Renal cortex interstitium (tissue), 11 donors: Measurements from ENCODE around the gene TXLNA. TPM values are rescaled to one million over a fixed set of nuclear protein-coding genes. Genes with fewer than 3 reads are reported as not detected.

Experiments used
- DNase-seq, 11 donors: peaks; one replicate each; pipeline ENCODE4 v3.0.0-alpha.2; 2013; ENCODE audit warnings: low read depth in 9 of 11, low spot score in 4 of 11; ENCODE audit errors: extremely low read depth in 1 of 11
- polyA plus RNA-seq, 3 donors: library from polyadenylated mRNA; unstranded; fragments of 120-200 nt; gene quantifications; one replicate each; pipeline ENCODE4 v1.2.1, GENCODE V29; 2013; ENCODE audit not compliant: insufficient read length in 3 of 3

TXLNA gene
- polyA plus RNA-seq, 3 donors, result 44.4 to 50.6 (median 45.5) TPM

DNA sequence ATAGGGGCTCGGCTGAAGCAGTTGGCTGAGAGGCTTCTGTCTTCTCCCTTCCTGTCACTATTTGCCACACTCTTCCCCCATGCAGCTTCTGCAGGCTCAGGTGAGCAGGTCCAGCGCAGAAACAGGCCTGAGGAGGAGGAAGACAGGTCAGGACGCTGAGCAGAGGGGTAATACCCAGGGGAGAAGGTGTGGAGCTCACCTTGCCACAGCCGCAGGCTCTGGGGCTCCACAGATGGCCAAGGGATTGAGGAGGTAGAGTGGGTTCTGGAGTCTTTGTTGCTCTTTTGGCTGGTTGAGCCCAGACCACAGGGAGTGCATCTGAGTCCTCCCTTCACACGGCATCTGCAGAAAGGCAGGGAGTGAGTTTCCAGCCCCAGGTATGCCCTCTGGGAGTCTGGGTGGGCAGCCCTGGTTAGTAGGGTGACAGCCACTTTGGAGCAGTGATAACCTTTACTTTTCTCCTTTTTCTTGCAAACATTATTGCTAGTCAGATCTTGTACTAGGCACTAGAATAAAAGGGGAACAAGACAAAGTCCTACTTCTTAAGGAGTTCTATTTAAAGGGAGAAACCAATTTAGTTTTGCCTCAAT is 52.5 kb downstream of the TXLNA start:
- DNase-seq, result no peak

DNA sequence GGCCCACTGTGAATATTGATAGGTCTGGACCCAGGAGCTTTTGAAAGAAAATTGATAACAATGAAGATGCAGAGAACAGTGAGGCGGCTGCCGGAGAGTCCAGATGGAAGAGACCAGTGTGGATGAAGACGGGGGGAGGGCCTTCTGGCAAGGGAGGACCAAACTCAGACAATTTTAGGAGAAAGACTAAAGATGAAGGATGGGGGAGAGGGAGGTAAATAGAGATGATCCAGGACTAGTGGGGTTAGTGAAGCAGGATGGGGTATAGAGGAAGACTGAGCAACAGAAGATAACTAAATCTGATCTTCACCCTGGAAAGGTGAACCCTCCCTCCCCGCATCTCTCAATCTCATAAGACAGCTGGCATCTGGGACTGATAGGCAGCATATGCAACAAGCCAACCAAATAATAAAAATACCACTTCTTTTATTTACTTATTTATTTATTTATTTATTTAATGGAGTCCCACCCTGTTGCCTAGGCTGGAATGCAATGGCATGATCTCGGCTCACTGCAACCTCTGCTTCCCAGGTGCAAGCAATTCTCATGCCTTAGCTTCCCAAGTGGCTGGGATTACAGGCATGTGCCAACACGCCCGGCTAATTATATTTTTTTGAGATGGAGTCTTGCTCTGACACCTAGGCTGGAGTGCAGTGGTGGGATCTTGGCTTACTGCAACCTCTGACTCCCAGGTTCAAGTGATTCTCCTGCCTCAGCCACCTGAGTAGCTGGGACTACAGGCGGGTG is 53.3 kb downstream of the TXLNA start:
- no peak for DNase-seq

DNA sequence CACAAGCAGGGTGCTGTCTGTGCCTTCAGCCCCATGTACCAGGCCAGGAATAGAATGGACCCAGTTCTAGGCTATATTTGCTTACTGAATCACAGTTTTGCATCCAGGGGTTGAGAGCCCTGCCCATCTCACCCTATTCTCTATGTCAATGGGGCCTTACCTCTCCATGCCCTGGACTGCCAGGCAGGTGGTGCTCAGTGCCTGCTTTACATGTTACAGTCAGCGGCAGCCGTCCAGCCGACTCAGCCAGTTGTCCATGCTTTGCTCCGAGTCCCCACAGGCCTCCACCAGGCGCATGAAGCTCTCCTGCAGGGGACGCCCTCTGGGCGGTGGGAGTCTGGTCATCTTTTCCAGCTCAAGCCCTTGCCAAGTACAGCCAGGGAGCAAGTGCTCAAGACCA is 55.3 kb downstream of the TXLNA start:
- no peak for DNase-seq

DNA sequence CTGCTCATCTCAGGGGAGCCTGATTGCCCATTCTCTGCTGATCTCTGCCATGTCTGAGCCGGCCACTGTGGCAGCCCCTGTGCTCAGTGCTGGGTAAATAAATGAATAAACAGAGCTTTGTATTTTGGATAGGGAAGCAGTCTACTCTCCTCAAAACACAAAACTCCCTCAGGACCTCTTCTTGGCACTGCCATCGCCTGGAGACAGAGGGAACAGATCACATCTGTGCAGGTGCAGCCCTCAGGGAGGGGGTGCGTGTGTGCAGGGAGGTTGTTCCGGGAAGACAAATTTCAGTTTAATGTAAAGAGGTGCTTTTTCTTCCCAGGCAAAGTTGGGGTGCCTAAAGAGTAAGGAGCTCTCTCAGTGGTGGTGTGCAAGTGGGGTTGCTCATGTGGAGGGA is 59.9 kb downstream of the TXLNA start:
- DNase-seq, result no peak

DNA sequence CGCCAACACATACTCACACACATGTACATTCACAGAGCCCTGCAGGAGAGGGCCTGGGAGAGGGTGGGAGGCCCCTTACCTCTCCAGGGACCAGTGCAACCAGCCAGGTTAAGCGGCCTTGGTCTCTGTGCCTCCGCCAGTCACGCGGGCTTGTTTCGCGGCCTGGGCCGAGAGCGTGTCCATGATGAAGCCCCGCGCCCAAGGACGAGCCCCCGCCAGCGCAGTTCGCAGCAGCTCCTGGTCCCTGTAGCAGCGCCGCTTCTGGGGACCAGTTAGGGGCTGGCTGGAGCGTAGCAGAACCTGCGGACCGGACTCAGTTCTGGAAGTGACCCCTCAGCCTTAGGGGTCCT is 60.3 kb downstream of the TXLNA start:
- no peak for DNase-seq

DNA sequence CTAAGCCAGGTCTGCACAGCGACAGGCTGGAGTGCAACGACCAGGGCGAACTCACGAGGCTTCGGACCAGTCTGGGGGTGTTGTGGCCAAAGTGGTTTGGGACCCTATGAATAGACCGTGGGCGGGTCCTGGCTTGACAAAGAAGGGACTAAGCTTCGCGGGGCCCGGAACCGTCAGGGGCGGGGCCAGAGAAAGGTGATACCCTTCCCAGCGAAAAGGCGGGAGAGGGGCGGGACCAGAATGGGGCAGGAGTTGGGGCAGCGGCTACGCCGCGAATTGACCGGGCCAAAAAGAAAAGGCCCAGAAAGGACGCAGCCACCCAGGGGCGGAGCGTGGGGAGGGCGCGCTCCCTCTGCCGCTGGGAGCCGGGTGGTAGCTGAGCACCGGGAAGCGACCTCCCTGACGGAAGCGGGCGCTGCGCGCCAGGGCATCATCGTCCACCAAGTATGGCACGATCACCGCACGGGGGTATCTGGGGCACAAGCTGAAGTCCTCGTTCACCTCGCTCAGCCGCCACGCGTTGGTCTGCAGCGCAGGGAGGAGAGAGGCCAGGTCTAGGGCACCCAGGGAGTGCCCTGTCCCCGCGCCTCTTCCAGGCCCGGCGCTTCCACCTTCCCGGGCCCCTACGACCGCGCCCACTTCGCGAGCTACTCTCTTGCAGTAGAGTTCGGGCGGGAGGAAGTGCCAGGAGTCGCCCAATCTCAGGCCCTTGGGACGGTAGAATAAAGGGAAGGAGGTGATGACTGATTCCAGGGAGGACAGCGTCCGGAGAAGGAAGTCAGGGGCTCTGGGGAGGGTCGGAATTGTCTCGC is 60.9 kb downstream of the TXLNA start:
- DNase-seq, result peak in 5 of 11 donors; percentile 58 to 72 (median 71)

DNA sequence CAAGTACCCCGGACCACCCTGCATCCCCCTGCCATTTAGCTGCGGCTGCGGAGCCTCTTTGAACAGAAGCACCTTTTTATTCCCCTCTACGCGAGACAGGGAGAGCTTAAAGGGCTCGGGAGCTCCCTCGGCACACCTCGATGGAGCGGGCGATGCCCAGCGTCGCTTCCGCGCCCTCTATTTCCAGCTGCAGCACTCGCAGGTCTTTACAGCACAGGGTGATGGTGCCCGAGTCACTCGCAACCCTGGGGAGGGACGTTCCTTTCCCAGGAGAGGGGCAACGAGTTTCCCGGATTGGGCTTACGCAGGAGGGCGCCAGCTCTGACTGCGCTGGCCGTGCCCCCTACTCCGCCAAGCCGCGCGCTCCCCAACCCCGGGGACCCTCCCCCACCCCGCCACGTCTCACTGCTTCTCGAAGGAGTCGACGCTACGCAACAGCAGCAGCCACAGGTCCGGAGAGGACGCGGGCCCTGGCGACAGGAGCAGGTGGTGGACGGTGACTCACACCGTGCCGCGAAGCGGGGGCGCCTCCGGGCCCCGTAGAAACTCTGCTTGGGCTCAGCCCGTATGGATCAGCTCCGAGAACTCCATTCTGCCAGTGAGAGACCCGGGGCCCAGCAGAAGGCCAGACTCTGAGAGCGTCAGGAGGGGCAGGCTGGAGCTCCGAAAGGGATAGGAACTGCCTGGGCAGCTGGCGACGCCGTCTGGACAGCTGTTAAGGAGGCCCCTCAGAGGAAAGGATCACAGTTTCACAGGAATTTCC is 61.7 kb downstream of the TXLNA start:
- DNase-seq, result peak in 6 of 11 donors; percentile 45 to 69 (median 56)

DNA sequence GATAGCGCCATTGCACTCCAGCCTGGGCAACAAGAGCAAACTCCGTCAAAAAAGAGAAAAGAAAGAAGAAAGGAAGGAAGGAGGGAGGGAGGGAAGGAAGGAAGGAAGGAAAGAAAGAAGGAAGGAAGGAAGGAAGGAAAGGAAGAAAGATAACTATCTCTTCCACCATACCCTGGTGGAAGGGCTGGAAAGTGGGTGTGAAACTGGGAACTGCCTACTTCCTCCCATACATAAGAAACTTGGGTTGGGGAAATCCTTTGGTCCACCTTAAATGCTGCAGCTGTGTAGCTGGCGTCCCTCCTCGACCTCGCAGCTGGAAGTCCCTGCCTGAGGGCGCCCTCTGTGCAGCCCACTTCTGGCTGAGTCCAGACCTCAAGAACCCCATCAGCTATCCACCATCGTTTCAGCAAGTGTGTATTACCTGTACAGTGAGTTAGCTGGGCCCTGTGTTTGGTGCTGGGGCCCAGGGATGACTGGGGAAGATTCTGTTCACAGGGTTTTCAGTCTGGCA is 62.9 kb downstream of the TXLNA start:
- DNase-seq, result no peak

DNA sequence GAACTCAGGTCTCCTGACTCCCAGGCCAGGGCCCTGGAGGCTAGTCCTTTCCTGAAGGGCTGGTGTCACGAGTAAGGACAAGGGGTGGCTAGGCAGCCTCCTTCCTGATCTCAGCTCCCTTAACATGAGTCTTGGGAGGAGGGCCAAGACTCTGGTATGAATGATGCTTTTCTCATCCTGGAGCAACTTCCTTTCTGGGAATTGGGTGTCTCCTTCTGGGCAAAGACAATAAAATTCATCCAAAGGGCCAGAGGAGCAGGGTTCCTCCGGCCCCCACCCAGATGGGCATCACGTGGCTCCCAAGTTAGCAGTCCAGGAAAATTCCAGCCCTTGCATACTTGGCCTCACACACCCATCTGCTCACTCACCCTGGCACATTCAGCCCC is 67.4 kb downstream of the TXLNA start, which contains the start of gene FAM167B:
TSS of gene FAM167B (plus strand) at position 335 of the 386 bp plus-strand sequence. CDS start 200 bp downstream, outside the sequence.
- no peak for DNase-seq

DNA sequence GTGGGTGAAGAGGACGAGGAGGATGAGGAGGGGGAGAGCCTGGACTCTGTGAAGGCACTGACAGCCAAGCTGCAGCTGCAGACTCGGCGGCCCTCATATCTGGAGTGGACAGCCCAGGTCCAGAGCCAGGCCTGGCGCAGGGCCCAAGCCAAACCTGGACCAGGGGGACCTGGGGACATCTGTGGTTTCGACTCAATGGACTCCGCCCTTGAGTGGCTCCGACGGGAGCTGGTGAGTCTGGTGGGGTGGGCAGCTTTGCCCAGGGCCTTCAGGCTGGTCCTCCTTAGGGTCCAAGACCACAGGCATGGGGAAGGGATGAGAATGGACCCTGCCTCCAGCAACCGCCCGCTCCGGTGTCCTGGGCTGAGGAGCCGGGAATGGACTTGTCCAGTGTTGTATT is 68.0 kb downstream of the TXLNA start:
- no peak for DNase-seq

Other genes with a start within 250 kb of the TXLNA start
- gene PTP4A2, start 241.3 kb upstream of the TXLNA start, polyA plus RNA-seq, result 100 to 1,000 TPM; 211 to 256 (median 221) TPM
- gene KHDRBS1, start 165.8 kb upstream of the TXLNA start, polyA plus RNA-seq, result 100 to 1,000 TPM; 227 to 280 (median 258) TPM
- 10 to 100 TPM; 19.2 to 21.3 (median 20.0) TPM for gene TMEM39B, start 106.7 kb upstream of the TXLNA start, polyA plus RNA-seq
- 10 to 100 TPM; 32.7 to 35.7 (median 35.3) TPM for gene KPNA6, start 71.6 kb upstream of the TXLNA start, polyA plus RNA-seq
- gene CCDC28B, start 20.9 kb downstream of the TXLNA start, polyA plus RNA-seq, result 10 to 100 TPM; 17.8 to 30.2 (median 27.4) TPM
- gene IQCC, start 26.0 kb downstream of the TXLNA start, polyA plus RNA-seq, result 10 to 100 TPM in 1 of 3 donors, 1 to 10 TPM in 2; 7.7 to 11.0 (median 8.1) TPM
- 1 to 10 TPM in 1 of 3 donors, under 1 TPM in 2; 0.75 to 2.6 (median 0.98) TPM for gene DCDC2B, start 29.4 kb downstream of the TXLNA start, polyA plus RNA-seq
- gene TMEM234, start 42.7 kb downstream of the TXLNA start, polyA plus RNA-seq, result 10 to 100 TPM; 23.0 to 33.6 (median 27.4) TPM
- 100 to 1,000 TPM; 168 to 187 (median 181) TPM for gene EIF3I, start 42.7 kb downstream of the TXLNA start, polyA plus RNA-seq
- 10 to 100 TPM in 2 of 3 donors, 1 to 10 TPM in 1; 6.5 to 13.3 (median 10.4) TPM for gene FAM167B, start 67.5 kb downstream of the TXLNA start, polyA plus RNA-seq
- 1 to 10 TPM; 3.4 to 4.8 (median 3.8) TPM for gene LCK, start 71.6 kb downstream of the TXLNA start, polyA plus RNA-seq
- gene HDAC1, start 112.4 kb downstream of the TXLNA start, polyA plus RNA-seq, result 100 to 1,000 TPM; 174 to 189 (median 181) TPM
- 100 to 1,000 TPM; 402 to 500 (median 427) TPM for gene MARCKSL1, start 156.6 kb downstream of the TXLNA start, polyA plus RNA-seq
- 10 to 100 TPM in 1 of 3 donors, 1 to 10 TPM in 2; 5.5 to 12.7 (median 5.9) TPM for gene FAM229A, start 182.8 kb downstream of the TXLNA start, polyA plus RNA-seq
- 1 to 10 TPM; 3.6 to 8.8 (median 4.2) TPM for gene TSSK3, start 182.9 kb downstream of the TXLNA start, polyA plus RNA-seq
- gene BSDC1, start 214.8 kb downstream of the TXLNA start, polyA plus RNA-seq, result 10 to 100 TPM; 57.6 to 65.3 (median 59.4) TPM